Right ventricle myocardium inferior (tissue), 1 donor: ENCODE data around the gene JAG1. TPM values are rescaled to one million over a fixed set of nuclear protein-coding genes. Genes with fewer than 3 reads are reported as not detected.

Source experiments
- ATAC-seq: fragments of 200-7000 bp; cut with Tn5 transposase; one replicate; pipeline ENCODE4 v1.9.1; 2020; ENCODE audit warnings: mild to moderate bottlenecking, moderate library complexity
- DNase-seq: peaks from one replicate; pipeline ENCODE4 v3.0.0; 2021; ENCODE audit errors: missing footprints
- intact Hi-C: fragments of 100-400 bp; cut with DNase I; formaldehyde crosslinking; loops from one replicate; pipeline ENCODE4 v1.11.0; 2022
- total RNA-seq: library from RNA; stranded (reverse); fragmentation: NEBNext Ultra II Directional; extraction: Animal tissue kit (Norgen Biotek cat#: 25700); gene quantifications from one replicate; pipeline ENCODE4 v1.2.1, GENCODE V29; 2021
- donor health status: DM: no; HTN: yes; CAD: no; lungs with severe emphysema.

Gene JAG1
- total RNA-seq, 1 donor from 2014 or later = 24.4 TPM

DNA sequence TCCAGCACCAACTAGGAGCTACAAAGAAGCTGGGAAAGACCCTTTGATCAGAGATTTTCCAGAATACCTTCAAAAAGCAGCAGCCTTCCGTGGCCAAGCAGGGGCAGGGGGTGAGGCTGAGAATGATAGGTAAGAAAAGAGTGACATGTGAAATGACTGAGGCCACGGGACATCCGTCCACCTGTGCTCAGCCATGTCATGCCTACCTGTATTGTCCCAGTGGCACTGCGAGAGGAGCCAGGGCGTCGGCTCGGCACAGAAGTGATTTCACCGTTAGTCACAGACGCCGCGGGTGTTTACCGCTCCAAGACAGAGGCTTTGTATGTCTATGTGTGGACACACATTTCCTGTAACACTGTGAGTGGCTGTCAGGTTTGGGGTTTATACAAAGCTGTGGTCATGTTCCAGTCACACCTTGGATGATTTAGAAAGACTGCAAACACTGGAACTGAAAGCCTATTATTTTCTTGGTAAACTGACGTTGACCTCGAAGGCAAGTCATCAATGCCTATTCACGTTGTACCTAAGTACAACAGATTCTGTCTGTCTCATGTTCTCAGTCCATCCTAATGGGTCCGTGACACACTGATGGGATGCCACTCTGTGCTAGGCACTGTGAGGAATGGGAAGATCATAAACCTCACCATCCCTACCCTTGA is 32.1 kb upstream of the JAG1 start:
- intact Hi-C loops = no loop called here
- DNase-seq = no peak
- ATAC-seq = no peak

- no peak for ATAC-seq
- DNase-seq = no peak
Measured at GRCh38 chr20:10701607-10702006, 27.8 kb upstream of the JAG1 start.

GRCh38 chr20:10699941-10700340 is 26.1 kb upstream of the JAG1 start:
- DNase-seq = no peak
- intact Hi-C loops = no loop called here
- no peak for ATAC-seq

More at GRCh38 chr20:10701607-10702006, 27.8 kb upstream of the JAG1 start:
- intact Hi-C loops = no loop called here

DNA sequence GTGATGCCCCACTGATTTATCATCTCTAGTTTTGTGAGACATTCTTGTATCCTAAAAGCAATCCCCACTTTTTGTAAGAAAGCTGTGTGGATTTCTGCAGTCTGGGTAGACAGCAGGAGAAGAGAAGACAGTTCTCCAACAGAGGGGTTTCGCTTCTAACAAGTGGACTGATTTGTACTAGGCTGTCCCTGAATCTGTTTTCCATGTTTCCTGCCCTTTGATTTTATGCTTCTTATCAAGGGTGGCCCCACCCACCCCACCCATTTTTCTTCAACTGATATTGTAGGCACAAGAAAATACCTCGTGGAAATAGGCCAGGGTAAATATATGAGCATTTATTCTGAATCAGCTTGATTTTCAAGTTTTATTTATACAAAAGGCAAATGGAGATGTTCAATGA is 25.7 kb upstream of the JAG1 start:
- no peak for ATAC-seq
- intact Hi-C loops = no loop called here
- DNase-seq = no peak

GRCh38 chr20:10696650-10697049 is 22.9 kb upstream of the JAG1 start:
- intact Hi-C loops = no loop called here
- ATAC-seq = no peak

DNA sequence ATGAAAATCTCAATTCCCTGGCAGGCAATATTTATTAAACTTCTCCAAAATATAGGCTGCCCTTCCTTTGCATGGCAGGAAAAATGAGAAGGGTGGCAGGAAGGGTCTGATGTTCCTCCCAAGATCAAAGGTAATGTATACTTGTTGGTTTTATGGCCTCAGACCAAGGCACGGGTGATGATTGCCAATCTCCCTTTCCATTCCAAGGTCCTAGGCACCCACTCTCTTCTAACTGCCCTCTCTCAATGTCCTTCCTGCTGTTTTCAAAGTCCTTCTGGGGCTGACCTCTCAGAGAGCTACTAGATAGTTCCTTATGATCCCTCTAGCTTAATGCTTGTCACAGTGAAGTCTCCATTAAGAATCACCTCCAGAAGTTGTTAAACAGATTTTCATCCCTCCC is 15.6 kb upstream of the JAG1 start:
- DNase-seq (no peak), ATAC-seq (no peak)
- intact Hi-C loops = no loop called here

More at GRCh38 chr20:10696650-10697049, 22.9 kb upstream of the JAG1 start:
- no peak for DNase-seq

DNA sequence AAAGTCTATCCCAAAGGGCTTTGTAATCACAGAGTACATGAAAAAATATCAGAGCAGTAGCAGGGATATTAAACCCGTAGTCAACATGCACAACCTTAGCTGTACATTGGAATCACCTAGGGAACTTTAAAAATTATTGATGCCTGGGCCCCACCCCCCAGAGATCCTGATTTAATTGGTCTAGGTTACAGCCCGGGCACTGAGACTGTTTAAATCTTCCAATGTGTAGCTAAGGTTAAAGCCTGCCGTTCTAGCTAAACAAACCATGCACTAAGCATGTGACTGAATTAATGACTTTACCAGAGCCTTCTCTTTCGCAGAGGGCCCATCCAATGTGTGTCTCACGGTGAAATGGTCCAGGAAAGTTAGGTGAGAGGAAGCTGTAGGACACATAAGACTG is 14.1 kb upstream of the JAG1 start:
- intact Hi-C loops = no loop called here
- ATAC-seq (no peak), DNase-seq (no peak)

- intact Hi-C loops = no loop called here
- ATAC-seq = no peak
Measured at GRCh38 chr20:10686356-10687133, 12.7 kb upstream of the JAG1 start.

DNA sequence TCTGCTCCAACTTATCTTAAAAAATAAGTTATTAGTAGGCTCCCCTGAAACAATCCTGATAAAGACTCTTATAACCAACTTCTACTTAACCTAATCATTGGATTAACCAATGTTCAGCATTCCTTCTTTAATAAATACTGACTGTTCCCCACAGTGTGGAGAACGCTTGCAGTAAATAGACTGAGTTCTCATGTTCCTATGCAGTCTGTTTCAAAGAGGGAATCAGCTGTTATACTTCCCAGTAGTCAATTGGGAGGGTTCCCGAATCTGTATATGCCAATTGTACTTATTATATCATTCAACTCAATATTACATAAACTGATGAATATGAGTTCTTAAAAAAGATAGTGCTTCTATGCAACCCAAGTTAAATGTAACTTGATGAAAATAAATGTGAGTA is 9.7 kb upstream of the JAG1 start:
- ATAC-seq (no peak), DNase-seq (no peak)
- intact Hi-C loops = no loop called here

More at GRCh38 chr20:10686356-10687133, 12.7 kb upstream of the JAG1 start:
- DNase-seq = no peak

GRCh38 chr20:10682939-10683338 is 9.1 kb upstream of the JAG1 start:
- DNase-seq (no peak), ATAC-seq (no peak)
- intact Hi-C loops = no loop called here

GRCh38 chr20:10681494-10681893 is 7.7 kb upstream of the JAG1 start:
- intact Hi-C loops = no loop called here
- ATAC-seq = no peak
- DNase-seq = no peak

DNA sequence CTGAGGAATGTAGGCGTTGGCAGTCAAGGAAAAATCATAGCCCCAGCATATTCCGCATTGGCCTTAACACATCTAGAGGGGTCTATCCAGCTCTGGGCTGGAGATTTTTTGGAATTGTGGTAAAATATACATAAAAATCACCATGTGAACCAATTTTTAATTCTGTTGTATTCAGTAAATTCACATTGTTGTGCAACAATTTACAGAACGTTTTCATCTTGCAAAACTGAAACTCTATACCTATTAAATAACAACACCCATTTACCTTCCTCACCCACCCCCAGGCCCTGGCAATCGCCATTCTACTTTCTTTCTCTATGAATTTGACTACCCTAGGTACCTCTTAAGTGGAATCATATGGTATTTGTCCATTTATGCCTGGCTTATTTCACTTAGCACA is 6.8 kb upstream of the JAG1 start:
- DNase-seq (no peak), ATAC-seq (no peak)
- intact Hi-C loops = no loop called here

GRCh38 chr20:10679269-10679668 is 5.5 kb upstream of the JAG1 start:
- intact Hi-C loops = loop anchor here (10.0 kb wide), 1 partner anchor 236 kb away; no protein-coding TSS in a partner anchor
- DNase-seq (no peak), ATAC-seq (no peak)

- ATAC-seq (no peak), DNase-seq (no peak)
- intact Hi-C loops = loop anchor here (10.0 kb wide), 1 partner anchor 238 kb away; no protein-coding TSS in a partner anchor
Measured at GRCh38 chr20:10676518-10676917, 2.7 kb upstream of the JAG1 start.

- intact Hi-C loops = loop anchor here (2.0 to 10.0 kb wide), 2 partner anchors 239 to 597 kb away; no protein-coding TSS in a partner anchor
- DNase-seq = no peak
- ATAC-seq = no peak
Measured at GRCh38 chr20:10675450-10675848, 1.6 kb upstream of the JAG1 start.

GRCh38 chr20:10674684-10675449 is 1.1 kb upstream of the JAG1 start:
- DNase-seq (peak; percentile 90), ATAC-seq (peak; percentile 64)
- intact Hi-C loops = loop anchor here (2.0 to 10.0 kb wide), 5 partner anchors 123 to 598 kb away; no protein-coding TSS in a partner anchor

- intact Hi-C loops = loop anchor here (2.0 to 10.0 kb wide), 6 partner anchors 73 to 531 kb away; no protein-coding TSS in a partner anchor
- peak; percentile 80 for DNase-seq
- no peak for ATAC-seq
Measured at GRCh38 chr20:10673176-10673841, 490 bp downstream of the JAG1 start.

- DNase-seq (peak; percentile 89), ATAC-seq (no peak)
- intact Hi-C loops = loop anchor here (2.0 to 10.0 kb wide), 6 partner anchors 74 to 532 kb away; no protein-coding TSS in a partner anchor
Measured at GRCh38 chr20:10672624-10673127, 1.1 kb downstream of the JAG1 start.
